Vagina (tissue), 2 donors: Measurements from ENCODE around the gene SERPINC1.
"Not testable (repeated sequence)": the region's sequence is repeated elsewhere in the genome, so short reads cannot be mapped to it uniquely, and the experiment has no call there.

Experiments
- POLR2A ChIP-seq, 2 donors: fragments of 450-650 bp; IDR thresholded peaks; one replicate each; pipeline ENCODE4 v1.6.1; 2017; ENCODE audit warnings: antibody characterized with exemption in 2 of 2, mild to moderate bottlenecking in 2 of 2, moderate library complexity in 2 of 2
- TF ChIP-seq, protein P1 (sequence below), 3 experiments: fragments of 450-650 bp in 2 of 3; fragments of 200-600 bp in 1 of 3; sonication (generic) in 1 of 3; IDR thresholded peaks; one replicate each; pipeline ENCODE4 v1.5.1; 2017 to 2019; ENCODE audit warnings: antibody characterized with exemption in 3 of 3, mild to moderate bottlenecking in 2 of 3, moderate library complexity in 2 of 3

DNA sequence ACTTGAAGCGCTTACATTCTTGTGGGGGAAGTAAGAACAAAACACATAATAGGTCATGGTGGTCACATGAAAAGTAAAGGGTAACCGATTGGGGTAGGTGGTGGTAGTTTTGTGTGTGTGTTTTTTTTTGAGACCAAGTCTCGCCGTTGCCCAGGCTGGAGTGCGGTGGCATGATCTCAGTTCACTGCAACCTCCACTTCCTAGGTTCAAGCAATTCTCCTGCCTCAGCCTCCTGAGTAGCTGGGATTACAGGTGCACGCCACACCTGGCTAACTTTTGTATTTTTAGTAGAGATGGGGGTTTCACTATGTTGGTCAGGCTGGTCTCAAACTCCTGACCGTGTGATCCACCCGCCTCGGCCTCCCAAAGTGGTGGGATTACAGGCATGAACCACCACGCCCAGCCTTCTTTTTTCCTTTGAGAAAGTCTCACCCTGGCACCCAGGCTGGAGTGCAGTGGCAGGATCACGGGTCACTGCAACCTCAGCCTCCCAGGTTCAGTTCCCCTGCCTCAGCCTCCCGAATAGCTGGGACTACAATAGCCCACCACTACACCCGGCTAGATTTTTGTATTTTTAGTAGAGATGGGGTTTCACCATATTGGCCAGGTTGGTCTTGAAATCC lies 54.9 kb downstream of the SERPINC1 start:
- TF ChIP-seq POLR2A (IDR thresholded peaks at IDR 0.05), result not testable (repeated sequence)
- TF ChIP-seq, protein P1, sequence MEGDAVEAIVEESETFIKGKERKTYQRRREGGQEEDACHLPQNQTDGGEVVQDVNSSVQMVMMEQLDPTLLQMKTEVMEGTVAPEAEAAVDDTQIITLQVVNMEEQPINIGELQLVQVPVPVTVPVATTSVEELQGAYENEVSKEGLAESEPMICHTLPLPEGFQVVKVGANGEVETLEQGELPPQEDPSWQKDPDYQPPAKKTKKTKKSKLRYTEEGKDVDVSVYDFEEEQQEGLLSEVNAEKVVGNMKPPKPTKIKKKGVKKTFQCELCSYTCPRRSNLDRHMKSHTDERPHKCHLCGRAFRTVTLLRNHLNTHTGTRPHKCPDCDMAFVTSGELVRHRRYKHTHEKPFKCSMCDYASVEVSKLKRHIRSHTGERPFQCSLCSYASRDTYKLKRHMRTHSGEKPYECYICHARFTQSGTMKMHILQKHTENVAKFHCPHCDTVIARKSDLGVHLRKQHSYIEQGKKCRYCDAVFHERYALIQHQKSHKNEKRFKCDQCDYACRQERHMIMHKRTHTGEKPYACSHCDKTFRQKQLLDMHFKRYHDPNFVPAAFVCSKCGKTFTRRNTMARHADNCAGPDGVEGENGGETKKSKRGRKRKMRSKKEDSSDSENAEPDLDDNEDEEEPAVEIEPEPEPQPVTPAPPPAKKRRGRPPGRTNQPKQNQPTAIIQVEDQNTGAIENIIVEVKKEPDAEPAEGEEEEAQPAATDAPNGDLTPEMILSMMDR (IDR thresholded peaks at IDR 0.05), result not testable (repeated sequence)
